ENCODE data around the gene EDEM3.

GRCh38 chr1:184788970-184789369, 34.3 kb upstream of the EDEM3 start:
- no peak for TF ChIP-seq CTCF (IDR thresholded peaks at IDR 0.05)
- TF ChIP-seq POLR2A (IDR thresholded peaks at IDR 0.05), result no peak

Measured in gastroesophageal sphincter (tissue), 3 donors.